NCI-H1417 treated with DMSO at 0.1 percent for 48 hours (cell line): ENCODE measurements around the gene FOXA1.
A peak's percentile ranks its signal among the peaks of the same experiment; 100 is the strongest.

Source experiments
- DNase-seq: peaks from one replicate; lab custom pipeline; 2025; lab: John Stamatoyannopoulos, UW

FOXA1 gene

GRCh38 chr14:37589715-37590427, 5.2 kb downstream of the FOXA1 start:
- DNase-seq = no peak

DNA sequence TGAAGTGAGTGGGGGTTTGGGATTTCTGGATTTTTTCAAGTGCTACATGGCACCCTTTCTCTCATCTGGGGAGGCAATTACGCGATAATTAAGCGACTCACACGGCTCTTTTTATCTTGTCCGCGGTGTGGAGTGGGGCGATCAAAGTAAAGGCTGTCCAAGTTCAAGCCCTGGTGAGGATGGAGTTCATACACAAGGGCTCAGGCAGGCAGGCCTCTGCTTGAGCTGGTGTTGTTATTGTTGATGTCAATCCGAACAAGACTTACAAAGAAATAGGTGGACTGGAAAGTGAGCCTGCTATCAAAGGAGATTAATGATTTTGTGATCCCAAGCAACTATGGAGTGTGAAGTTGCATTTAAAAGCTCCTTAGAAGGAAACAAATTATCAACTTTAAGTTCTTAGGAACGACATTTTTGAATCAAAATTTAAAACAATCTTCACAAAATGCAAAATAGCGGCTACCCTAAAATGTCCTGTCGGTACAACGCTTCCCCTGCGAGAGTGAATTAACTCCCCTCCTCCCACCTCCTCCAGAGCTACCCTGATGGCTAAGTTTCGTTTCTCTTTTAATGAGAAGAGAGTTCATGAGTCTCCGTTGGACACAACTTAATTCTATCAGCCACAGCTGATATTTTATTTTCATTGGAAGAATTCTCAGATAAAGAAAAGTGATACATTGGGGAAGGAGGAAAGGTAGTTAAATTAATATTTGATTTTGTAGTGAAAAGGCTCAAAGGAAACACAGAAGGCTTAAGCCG, 5.9 kb downstream of the FOXA1 start:
- DNase-seq = no peak

- DNase-seq = peak; percentile 62
Observed at GRCh38 chr14:37588667-37588955, 6.4 kb downstream of the FOXA1 start.

DNA sequence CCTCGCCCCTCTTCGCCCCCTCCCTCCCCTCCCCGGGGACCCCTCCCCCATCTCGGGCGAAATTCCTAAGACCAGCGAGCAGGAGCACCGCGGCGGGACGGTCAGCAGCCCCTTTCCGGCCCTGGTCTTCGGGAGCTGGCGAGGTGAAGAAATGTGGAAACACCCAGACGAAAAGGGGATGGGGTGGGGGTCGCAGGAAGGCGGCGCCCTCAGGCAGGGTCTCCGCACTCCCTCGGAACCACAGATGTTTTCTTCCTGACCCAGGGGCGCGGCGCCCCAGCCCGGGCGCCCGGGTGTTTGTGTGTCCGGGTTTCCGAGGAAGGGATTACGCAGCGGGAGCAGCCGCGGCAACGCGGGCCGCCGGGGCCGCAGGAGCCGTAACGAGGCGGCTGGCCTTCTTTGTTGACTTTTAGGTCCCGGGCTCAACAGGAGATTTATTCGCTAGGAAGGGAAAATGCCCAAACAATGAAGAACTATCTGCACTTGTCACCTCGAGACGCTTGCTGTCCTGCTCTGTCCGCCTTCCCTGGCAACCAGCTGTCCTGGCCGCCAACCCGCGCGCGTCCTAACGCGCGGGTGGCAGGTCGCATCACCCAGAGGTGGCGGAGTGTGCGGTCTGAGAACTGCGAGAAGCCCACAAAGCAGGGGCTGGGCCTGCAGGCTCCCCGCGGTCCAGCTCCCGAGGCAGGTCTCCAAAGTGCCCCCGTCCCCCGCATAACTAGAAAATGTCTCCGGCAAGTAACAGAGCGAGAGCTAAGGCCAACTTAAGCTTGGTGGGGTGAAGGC, 7.0 kb downstream of the FOXA1 start:
- DNase-seq = no peak

DNA sequence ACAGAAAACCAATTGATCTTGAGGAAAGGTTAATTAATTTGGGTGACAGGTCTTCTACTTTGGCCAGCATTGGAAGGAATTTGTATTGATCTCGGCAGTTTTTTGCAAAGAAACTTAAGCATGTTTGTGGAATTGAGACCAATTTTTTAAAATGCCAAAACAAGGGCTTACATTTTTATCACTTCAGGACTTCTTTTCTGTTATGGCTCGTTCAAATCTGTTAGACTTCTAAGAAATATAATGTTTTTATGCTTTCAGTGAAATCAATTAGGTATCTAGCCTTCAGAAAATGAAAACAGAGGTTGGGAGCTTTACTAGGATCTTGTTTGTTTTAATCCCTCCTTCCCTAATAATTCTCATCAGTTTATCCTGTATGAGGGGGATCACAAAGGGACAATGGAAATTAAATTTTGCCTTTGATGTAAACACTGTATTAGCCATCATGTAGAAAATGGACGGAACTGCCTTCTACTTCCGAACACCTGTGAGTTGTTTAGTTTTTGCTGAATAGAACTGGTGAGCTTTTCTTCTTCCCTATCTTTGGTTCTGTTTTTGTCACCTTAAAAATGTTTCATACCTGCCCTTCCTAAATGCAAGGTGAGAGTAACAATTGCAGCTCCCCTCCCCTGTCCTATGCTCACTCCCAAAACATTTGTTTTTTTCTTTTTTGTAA, 7.8 kb downstream of the FOXA1 start:
- DNase-seq = no peak

GRCh38 chr14:37586797-37587130, 8.3 kb downstream of the FOXA1 start:
- no peak for DNase-seq

- no peak for DNase-seq
Observed at GRCh38 chr14:37585971-37586796, 8.9 kb downstream of the FOXA1 start.

DNA sequence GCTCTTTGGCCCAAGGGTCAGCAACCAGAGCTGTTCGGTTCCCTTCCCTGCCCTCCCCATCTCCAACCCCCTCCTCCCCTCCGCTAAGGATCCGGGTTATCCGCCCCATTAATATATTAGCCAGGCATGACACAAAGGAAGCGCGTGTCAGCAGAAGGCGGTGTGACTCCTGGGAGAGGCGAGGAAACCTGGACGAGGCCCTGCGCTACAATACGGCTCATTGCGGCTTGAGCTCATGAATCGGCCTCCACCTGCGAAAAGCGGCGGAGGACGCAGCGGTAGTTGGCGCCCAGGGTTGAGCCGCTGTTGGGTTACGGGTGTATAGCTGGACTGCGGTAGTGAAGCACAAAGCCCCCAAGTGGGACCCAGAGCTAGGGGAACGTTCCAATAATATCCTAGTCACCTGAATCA, 9.9 kb downstream of the FOXA1 start:
- peak; percentile 72 for DNase-seq

- DNase-seq = peak; percentile 34
Observed at GRCh38 chr14:37584211-37585100, 10.6 kb downstream of the FOXA1 start.

DNA sequence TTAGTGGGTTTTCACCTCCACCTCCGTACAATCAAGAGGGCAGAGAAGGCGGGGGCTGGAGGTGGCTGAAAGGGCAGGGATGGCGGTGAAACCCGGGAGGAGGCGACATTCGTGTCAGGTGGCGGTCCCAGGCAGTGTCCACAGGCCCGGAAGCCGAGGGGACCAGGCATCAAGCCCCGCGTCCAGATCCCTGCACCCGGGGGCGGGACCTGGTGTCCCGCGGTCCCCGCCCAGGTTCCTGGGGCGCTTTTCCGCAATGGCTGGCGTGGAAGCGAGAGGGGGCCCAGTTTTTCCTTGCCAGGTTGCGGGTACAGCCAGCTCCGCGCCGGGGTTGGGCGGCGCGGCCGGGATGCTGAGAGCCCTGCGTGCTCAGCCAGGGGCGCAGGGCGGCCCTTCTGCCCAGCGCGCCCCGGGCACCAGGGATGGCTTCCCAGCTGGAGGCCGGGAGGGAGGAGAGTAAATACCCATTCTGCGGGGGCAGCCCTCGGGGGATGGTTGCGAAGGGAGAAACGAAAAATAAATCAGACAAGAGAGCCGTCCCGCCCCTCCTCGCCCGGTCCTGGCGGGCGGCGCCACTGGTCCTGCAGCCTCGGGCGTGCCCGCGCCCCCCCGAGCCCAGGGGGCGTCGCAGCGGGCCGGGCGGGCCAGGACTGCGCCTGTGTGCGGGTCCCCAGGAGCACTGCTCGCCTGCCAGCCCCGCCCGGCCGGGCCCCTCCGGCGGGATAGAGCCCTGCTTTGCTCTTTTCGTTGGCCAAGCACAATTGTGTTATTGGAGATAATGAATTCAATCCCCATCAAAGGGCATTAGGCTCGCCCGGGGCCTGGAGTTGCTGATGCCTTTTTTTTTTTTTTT, 11.5 kb downstream of the FOXA1 start:
- DNase-seq = peak; percentile 84

- DNase-seq = no peak
Observed at GRCh38 chr14:37580146-37580545, 14.9 kb downstream of the FOXA1 start.

DNA sequence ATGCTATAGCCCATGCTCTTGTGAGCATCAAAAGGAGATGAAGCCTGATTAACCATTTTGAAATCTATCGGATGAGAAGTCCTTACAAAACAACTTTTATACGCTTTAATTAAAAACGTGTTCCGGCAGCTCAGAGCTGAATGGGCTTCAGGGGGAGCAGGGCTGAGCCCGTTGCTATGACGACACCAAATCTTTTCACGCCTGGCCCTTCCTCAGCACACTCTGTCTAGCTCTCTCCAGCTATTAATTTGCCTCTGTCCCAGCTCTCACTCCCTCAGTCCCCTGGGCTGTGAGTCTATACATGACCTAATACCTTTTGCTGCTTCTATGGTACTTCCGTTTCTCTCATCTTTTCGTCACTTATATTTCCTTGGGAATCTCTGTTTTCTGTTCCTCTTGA, 15.8 kb downstream of the FOXA1 start:
- DNase-seq = no peak

GRCh38 chr14:37573356-37573755, 21.7 kb downstream of the FOXA1 start:
- DNase-seq = no peak

GRCh38 chr14:37571391-37571790, 23.7 kb downstream of the FOXA1 start:
- DNase-seq = no peak

DNA sequence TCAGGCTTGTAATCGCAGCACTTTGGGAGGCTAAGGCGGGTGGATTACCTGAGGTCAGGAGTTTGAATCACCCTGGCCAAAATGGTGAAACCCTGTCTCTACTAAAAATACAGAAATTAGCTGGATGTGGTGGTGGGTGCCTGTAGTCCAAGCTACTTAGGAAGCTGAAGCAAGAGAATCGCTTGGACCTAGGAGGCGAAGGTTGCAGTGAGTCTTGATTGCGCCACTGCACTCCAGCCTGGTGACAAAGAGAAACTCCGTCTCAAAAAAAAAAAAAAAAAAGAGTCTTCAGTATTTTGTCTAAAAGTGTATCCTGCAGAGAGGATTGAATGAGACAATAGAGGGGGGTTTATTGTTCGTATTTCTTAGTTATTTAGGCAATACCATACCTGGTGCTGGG, 25.3 kb downstream of the FOXA1 start:
- no peak for DNase-seq

DNA sequence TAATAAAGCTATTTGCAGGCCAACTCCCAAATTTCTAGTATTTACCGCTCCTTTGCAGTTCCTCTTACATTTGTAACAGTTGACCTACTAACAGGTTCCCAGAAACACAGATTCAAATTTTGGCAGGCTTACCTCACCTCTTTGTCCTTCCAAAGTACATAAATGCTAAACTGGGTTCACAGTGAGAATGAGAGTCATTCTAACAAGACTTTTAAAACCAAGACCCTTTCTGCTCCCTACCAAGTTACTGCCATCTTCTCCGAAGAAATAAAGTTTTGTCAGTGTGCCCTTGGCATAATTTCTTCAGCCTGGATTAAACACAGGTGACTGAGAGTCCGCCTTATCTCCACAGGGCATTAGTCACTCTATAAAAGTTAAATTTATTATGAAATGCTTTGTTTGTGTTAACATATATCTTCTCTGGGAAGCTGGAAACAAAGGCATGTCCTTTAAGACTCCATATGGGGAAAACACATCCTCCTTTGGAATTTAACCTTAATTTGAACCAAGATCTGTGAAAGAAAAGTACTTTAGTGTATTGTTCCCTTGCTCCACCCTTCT, 28.2 kb downstream of the FOXA1 start:
- DNase-seq = no peak

DNA sequence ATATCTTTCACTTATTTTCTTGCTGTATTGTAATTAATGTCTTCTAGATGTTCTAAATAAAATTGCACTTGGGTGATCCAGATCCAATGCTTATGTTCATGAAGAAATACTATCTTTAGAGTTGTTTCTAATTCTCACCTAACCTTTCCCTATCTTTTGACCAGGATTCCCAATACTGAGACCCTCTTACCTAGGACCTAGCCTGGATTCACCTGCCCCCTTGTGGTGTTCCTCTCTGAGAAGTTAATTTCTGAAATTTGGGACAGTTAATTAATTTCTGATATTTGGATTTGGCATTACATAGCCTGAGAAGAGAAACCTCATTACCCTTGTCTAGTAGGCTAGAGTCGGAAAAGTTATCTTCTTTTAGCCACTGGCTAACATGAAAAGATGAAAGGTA, 29.5 kb downstream of the FOXA1 start:
- DNase-seq = no peak

- DNase-seq = no peak
Observed at GRCh38 chr14:37563189-37563588, 31.9 kb downstream of the FOXA1 start.

GRCh38 chr14:37559386-37559785, 35.7 kb downstream of the FOXA1 start:
- no peak for DNase-seq
